ENCODE data around the gene IGFALS. TPM values are rescaled to one million over a fixed set of nuclear protein-coding genes. Genes with fewer than 3 reads are reported as not detected.

Gene IGFALS
- total and polyA plus RNA-seq, 2 donors (not counting 3 experiments of a cell fraction or from before 2014, with no cell fraction given) = not detected

DNA sequence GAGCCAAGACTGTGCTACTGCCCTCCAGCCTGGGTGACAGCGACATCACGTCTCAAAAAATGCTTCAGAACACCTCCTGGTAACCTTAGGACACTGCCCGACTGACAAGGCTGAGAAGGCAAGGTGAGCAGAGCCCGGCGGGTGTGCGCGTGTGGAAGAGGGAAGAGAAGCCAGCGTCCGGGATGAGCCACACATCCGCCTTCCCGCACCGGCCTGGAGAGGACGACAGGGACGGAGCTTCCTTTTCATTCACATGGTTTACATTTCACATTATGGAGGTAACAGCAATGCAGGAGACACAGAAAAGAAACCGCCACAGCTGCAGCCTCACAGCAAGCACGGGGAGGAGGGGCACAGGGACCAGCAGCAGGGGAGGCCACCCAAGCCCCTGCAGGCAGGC lies 16.6 kb upstream of the IGFALS start:
- TF ChIP-seq JUN (IDR thresholded peaks at IDR 0.05; ENCODE audit: borderline replicate concordance, insufficient read depth, insufficient read length, low read depth) (no peak), GATA2 (IDR thresholded peaks at IDR 0.05; ENCODE audit: insufficient read depth, insufficient read length, low read depth, low read length) (no peak), EZH2 (IDR thresholded peaks at IDR 0.05; ENCODE audit: borderline replicate concordance, low read depth, low read length, severe bottlenecking) (no peak), POLR2AphosphoS5 (IDR thresholded peaks at IDR 0.05; ENCODE audit: insufficient read depth, low read depth, low read length) (no peak), FOS (IDR thresholded peaks at IDR 0.05; ENCODE audit: borderline replicate concordance, insufficient read depth, low read length) (no peak), POLR2A (IDR thresholded peaks at IDR 0.05; ENCODE audit: low read depth, low read length) (no peak), MYC (IDR thresholded peaks at IDR 0.05; ENCODE audit: low read depth, low read length) (no peak)
- TF ChIP-seq, protein P1, sequence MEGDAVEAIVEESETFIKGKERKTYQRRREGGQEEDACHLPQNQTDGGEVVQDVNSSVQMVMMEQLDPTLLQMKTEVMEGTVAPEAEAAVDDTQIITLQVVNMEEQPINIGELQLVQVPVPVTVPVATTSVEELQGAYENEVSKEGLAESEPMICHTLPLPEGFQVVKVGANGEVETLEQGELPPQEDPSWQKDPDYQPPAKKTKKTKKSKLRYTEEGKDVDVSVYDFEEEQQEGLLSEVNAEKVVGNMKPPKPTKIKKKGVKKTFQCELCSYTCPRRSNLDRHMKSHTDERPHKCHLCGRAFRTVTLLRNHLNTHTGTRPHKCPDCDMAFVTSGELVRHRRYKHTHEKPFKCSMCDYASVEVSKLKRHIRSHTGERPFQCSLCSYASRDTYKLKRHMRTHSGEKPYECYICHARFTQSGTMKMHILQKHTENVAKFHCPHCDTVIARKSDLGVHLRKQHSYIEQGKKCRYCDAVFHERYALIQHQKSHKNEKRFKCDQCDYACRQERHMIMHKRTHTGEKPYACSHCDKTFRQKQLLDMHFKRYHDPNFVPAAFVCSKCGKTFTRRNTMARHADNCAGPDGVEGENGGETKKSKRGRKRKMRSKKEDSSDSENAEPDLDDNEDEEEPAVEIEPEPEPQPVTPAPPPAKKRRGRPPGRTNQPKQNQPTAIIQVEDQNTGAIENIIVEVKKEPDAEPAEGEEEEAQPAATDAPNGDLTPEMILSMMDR (IDR thresholded peaks at IDR 0.05; ENCODE audit: extremely low read depth in 1 of 2, insufficient read depth in 1 of 2, low read depth in 1 of 2, low read length in 2 of 2) = no peak
- TF ChIP-seq, protein P2, sequence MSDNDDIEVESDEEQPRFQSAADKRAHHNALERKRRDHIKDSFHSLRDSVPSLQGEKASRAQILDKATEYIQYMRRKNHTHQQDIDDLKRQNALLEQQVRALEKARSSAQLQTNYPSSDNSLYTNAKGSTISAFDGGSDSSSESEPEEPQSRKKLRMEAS (IDR thresholded peaks at IDR 0.05; ENCODE audit: insufficient read depth, insufficient read length) = no peak

More for the DNA sequence above, 16.6 kb upstream of the IGFALS start:
- H4K20me1 ChIP-seq (replicated peaks; ENCODE audit: control insufficient read depth, extremely low read depth, insufficient read depth, low read length) = no peaks in the 10 kb centered on the region
- H3K9me1 ChIP-seq (replicated peaks; ENCODE audit: control insufficient read depth, extremely low read depth, insufficient read depth, low read length) = no peaks in the 10 kb centered on the region
- no peak overlapping the region for H3K27ac ChIP-seq (ENCODE audit: insufficient read depth, low read depth, low read length)
- dilution Hi-C loops (cut with MboI; ENCODE audit: extremely low pct_ligation_motif_present, low sequenced_read_pairs) = no loop called here
- no peaks in the 10 kb centered on the region for H3K79me2 ChIP-seq (ENCODE audit: control insufficient read depth, insufficient read depth, low read length)
- DNase-seq (ENCODE audit: low read depth, low spot score) = no peak
- no peak overlapping the region for H3K9ac ChIP-seq (replicated peaks; ENCODE audit: extremely low read depth, insufficient read depth, low read length)
- intact Hi-C loops (cut with micrococcal nuclease) = no loop called here
- peaks cover 0 to 26% of the 10 kb centered on the region in 2 experiments for H3K36me3 ChIP-seq (ENCODE audit: control insufficient read depth in 2 of 2, extremely low read depth in 1 of 2, insufficient read depth in 2 of 2, low read length in 2 of 2)
- no peak overlapping the region for H2AFZ ChIP-seq (ENCODE audit: low read depth, low read length)
- H3K4me2 ChIP-seq (ENCODE audit: insufficient read depth, low read length) = no peak overlapping the region
- BruUV-seq (replicated peaks) = no TSS peak
- FAIRE-seq = no peak
- CTCF ChIA-PET = no interaction called here
- H3K9me3 ChIP-seq (replicated peaks; ENCODE audit: control insufficient read depth, insufficient read depth, low read length) = no peaks in the 10 kb centered on the region
- no peaks in the 10 kb centered on the region for H3K4me1 ChIP-seq (ENCODE audit: control insufficient read depth, extremely low read depth, insufficient read depth, low read length)
- no peak overlapping the region for H3K4me3 ChIP-seq (replicated peaks in 1 of 3; ENCODE audit: insufficient read depth in 1 of 3, low read depth in 1 of 3, low read length in 3 of 3)
- no peaks in the 10 kb centered on the region for H3K27me3 ChIP-seq (ENCODE audit: control insufficient read depth in 2 of 2, insufficient read depth in 2 of 2, low read length in 2 of 2)
- POLR2A ChIA-PET = no interaction called here

All from endothelial cell of umbilical vein (primary cell).